NB4 (cell line): ENCODE data around the gene TM9SF3.

ENCODE experiments used
- DNase-seq: peaks from one replicate; pipeline ENCODE4 v3.0.0; 2010; ENCODE audit warnings: low read depth
- H3K4me3 ChIP-seq: one replicate; pipeline ENCODE4 v1.5.1; 2011; ENCODE audit warnings: mild to moderate bottlenecking, low read depth, low read length, moderate library complexity
- MYC ChIP-seq: IDR thresholded peaks from 2 replicates; pipeline ENCODE4 v1.6.1; 2011; ENCODE audit warnings: low read depth, low read length
- POLR2A ChIP-seq: IDR thresholded peaks from 2 replicates; pipeline ENCODE4 v1.6.1; 2011; ENCODE audit warnings: mild to moderate bottlenecking; ENCODE audit not compliant: insufficient read length; ENCODE audit errors: extremely low read depth
- TF ChIP-seq, protein P1 (sequence below): IDR thresholded peaks from 2 replicates; pipeline ENCODE4 v1.6.1; 2011; ENCODE audit warnings: low read depth, low read length
- TF ChIP-seq, protein P2 (sequence below): IDR thresholded peaks from one replicate; pipeline ENCODE4 v1.5.1; 2012; ENCODE audit warnings: low read depth, low read length

Gene TM9SF3

DNA sequence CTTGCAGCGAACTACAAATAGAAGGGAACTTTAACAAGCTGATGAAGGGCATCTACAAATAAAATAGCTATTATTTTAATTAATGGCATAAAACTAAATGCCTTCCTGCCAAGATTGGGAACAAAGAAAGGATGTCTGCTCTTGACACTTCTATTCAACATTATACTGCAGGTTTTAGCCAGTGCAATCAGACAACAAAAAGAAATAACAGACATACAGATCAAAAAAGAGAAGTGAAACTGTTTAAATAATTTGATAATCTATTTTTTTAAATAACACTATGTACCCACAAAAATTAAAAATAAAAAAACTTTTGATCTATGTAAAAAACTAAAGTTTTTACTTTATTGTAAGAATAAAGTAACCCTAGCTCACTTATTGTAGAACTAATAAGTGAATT, 50.7 kb downstream of the TM9SF3 start:
- TF ChIP-seq MYC (no peak), POLR2A (no peak)
- TF ChIP-seq, protein P1, sequence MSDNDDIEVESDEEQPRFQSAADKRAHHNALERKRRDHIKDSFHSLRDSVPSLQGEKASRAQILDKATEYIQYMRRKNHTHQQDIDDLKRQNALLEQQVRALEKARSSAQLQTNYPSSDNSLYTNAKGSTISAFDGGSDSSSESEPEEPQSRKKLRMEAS = no peak
- TF ChIP-seq, protein P2, sequence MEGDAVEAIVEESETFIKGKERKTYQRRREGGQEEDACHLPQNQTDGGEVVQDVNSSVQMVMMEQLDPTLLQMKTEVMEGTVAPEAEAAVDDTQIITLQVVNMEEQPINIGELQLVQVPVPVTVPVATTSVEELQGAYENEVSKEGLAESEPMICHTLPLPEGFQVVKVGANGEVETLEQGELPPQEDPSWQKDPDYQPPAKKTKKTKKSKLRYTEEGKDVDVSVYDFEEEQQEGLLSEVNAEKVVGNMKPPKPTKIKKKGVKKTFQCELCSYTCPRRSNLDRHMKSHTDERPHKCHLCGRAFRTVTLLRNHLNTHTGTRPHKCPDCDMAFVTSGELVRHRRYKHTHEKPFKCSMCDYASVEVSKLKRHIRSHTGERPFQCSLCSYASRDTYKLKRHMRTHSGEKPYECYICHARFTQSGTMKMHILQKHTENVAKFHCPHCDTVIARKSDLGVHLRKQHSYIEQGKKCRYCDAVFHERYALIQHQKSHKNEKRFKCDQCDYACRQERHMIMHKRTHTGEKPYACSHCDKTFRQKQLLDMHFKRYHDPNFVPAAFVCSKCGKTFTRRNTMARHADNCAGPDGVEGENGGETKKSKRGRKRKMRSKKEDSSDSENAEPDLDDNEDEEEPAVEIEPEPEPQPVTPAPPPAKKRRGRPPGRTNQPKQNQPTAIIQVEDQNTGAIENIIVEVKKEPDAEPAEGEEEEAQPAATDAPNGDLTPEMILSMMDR = no peak
- no peak for DNase-seq
- no peak overlapping the region for H3K4me3 ChIP-seq

GRCh38 chr10:96532523-96532922, 54.3 kb downstream of the TM9SF3 start:
- no peak overlapping the region for H3K4me3 ChIP-seq
- TF ChIP-seq POLR2A (no peak), MYC (no peak)
- TF ChIP-seq, protein P2 = no peak
- TF ChIP-seq, protein P1 = no peak
- DNase-seq = no peak

GRCh38 chr10:96529634-96530279, 57.1 kb downstream of the TM9SF3 start:
- DNase-seq = no peak
- TF ChIP-seq, protein P2 = no peak
- TF ChIP-seq POLR2A (no peak), MYC (no peak)
- TF ChIP-seq, protein P1 = no peak
- no peak overlapping the region for H3K4me3 ChIP-seq

DNA sequence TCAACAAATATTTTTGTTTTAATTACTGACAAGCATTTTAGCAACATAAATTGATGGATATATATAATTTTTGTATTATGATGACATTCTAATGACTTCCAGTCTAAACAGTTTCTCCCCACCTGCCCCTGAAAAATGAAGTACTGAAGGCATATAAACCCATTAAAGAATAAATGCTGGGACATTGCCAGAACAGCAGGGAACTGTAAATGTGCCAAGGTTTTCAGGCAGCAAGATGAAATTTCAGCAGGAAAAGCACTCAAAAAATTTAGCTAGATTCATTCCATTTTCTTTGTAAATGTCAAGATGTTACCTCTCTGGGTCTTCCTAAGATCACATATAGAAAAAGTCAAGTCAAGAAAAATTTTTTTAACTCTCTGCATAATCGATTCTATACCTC, 62.1 kb downstream of the TM9SF3 start:
- TF ChIP-seq, protein P2 = no peak
- TF ChIP-seq MYC (no peak), POLR2A (no peak)
- TF ChIP-seq, protein P1 = no peak
- DNase-seq = no peak
- no peak overlapping the region for H3K4me3 ChIP-seq

GRCh38 chr10:96517284-96517683, 69.5 kb downstream of the TM9SF3 start:
- no peak for DNase-seq
- no peak for TF ChIP-seq POLR2A
- TF ChIP-seq, protein P2 = no peak
- TF ChIP-seq MYC = no peak
- TF ChIP-seq, protein P1 = no peak
- no peak overlapping the region for H3K4me3 ChIP-seq
